HG03196 (cell line): ENCODE data around the gene MYCBP2.
"Not testable (repeated sequence)": the region's sequence is repeated elsewhere in the genome, so short reads cannot be mapped to it uniquely, and the experiment has no call there.

Source experiments
- ATAC-seq: cut with Tn5 transposase; IDR thresholded peaks from one replicate; pipeline ENCODE4 v1.9.1; 2021; ENCODE audit not compliant: unreplicated experiment

The MYCBP2 gene

DNA sequence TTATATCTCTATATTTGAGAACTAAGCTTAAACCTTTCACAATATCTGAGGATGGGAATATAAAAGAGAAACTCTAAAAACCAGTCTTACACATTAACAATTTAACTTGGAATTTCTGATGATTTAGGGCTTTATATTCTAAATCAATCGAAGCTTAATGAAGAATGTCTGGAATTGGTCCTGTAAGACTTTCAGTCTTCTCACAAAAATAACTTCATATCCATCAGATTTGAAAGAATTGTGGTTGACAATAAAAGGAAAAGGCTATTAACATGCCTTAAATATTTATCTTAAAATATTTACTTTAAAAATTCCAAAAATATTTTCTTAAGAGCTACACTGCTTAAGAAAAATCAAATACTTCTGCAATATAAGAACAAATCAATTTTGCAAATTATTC is 27.3 kb downstream of the MYCBP2 start:
- no peak for ATAC-seq

DNA sequence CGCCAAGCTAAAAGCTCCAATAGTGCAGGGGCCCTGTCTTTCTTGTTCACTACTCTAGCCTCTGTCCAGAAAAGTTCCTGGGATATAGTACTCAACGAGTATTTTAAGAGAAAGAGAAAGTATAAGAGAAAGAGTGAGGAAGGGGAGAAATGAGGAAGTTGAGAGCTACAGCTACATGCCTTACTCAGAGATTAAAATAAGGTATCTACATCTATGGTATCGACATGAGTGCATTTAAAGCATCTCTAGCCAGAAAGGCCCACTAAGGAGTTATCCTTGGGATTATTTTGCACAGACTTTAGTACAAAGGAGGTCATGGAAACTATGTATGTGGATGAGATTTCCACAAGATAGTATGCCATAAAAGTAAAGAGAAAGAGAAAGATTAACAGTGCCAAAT is 28.5 kb downstream of the MYCBP2 start:
- peak; percentile 60 for ATAC-seq

DNA sequence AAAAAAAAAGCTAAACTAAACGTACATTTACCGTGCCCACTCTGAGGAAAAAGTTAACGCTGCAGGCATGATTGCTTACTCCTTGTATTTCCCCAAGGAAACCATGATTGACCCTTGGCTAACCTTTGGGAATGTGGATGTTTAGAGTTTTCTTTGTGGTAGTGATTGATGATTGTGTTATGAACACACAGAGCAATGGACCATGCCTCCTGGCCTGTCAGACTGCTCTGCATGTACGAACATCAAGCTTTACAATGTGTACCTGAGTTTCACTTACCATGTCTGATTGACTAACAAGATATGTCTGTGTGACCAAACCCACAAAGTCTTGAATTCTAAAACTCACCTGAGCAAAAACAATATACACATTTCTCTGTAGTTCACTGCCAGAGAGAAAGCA is 35.1 kb downstream of the MYCBP2 start:
- no peak for ATAC-seq

DNA sequence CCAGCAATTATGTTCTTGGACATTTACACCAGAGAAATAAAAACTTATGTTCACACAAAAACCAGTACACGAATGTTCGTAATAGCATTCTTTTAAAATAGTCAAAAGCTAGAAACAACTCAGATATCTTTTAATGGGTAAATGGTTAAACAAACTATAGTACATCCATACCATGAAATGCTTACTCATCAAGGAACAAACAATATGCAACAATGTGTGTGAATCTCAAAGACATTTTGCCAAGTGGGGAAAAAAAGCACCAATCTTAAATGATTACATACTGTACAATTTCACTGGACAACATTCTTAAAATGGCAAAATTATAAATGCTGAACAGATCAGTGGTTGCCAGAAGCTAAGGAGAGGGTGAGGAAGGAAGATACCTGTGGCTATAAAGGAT is 36.6 kb downstream of the MYCBP2 start:
- no peak for ATAC-seq

DNA sequence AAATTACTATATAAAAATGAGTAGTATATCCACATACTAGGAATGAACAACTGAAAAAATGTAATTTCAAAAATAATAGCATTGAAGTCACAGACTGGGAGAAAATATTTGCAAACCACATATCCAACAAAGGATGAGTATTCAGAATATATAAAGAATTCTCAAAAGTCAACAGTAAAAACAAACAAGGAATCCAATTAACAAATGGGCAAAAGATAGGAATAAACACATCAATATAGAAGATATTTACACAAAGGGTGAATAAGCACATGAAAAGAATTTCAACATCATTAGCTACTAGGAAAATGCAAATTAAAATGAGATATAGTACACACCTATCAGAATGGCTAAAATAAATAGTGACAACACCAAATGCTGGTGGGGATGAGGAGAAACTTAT is 37.0 kb downstream of the MYCBP2 start:
- no peak for ATAC-seq

DNA sequence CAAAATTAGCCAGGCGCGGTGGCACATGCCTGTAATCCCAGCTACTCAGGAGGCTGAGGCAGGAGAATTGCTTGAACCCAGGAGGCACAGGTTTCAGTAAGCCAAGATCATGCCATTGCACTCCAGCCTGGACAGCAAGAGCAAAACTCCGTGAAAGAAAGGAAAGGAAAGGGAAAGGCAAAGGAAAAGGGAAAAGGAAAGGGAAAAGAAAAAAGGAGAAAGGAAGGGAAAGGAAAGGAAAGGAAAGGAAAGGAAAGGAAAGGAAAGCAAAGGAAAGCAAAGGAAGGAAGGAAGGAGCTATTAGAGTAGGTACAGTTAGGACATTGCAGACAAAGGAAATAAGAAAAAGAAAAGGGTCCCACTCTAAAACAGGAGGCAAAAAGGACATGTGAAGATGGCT is 41.3 kb downstream of the MYCBP2 start:
- not testable (repeated sequence) for ATAC-seq

DNA sequence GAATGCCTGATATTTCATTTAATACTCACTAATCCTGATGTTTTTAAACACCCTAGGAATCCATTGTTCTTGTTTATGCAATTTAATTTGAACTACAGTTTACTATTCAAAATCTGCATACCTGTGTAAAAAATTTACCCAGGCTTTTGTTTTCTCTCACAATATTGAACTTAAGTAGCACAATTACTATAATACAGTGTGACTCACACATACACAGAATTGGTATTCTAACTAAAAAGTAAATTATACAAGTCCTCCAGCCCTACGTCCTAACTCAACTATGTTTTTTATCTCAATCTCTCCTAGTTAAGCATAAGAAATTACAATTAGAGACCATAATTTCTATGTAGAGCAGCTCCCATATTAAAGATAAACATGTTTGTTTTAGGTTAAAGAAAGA is 41.8 kb downstream of the MYCBP2 start:
- ATAC-seq: no peak

DNA sequence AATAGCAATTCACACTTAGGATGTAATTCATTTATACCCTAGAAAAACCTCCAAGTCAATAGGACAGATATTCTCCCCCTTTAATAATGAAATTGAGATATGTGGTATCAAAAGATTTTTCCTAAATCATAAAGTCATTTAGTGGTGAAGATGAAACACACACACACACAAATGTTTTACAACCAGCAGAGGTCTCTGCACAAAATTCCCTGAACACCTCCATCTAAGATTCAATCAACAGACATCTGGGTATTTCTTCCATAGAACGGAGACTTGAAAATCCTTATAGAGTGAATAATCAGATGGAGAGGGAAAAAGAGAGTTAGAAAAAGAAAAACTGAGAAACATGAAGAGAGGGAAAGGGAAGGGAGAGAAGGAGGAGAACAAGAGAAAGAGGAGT is 52.8 kb downstream of the MYCBP2 start:
- no peak for ATAC-seq

DNA sequence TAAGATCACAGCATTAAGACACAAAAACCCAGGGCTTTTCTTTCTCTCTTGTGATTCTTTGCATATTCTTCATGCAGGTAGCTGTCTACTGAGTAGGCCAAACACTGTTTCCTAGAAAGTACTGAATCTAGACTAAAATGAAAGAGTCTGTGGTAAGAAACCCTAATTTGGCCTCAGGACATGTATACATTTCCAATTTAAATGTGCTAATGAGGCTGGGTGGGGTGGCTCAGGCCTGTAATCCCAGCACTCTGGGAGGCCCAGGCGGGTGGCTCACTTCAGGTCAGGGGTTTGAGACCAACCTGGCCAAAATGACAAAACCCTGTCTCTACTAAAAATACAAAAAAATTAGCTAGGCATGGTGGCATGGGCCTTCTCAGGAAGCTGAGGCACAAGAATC is 57.8 kb downstream of the MYCBP2 start:
- ATAC-seq: no peak

DNA sequence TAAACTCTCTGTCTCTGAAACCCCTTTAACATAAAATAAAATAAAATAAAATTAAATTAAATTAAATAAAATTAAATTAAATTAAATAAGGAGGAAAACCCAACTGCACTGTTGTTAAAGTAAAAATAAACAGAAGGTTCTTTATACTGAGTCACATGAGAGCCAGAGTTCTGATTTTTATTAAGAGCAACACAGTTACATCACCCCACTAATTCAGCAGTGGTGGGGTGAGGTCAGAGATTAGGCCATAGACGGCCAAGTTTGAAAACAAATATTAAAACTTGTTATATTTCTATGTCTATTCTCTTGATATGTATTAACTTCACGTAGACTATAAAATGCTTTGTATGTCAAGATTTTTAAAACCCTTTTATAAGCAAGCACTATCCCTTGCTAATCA is 59.5 kb downstream of the MYCBP2 start:
- ATAC-seq: no peak

DNA sequence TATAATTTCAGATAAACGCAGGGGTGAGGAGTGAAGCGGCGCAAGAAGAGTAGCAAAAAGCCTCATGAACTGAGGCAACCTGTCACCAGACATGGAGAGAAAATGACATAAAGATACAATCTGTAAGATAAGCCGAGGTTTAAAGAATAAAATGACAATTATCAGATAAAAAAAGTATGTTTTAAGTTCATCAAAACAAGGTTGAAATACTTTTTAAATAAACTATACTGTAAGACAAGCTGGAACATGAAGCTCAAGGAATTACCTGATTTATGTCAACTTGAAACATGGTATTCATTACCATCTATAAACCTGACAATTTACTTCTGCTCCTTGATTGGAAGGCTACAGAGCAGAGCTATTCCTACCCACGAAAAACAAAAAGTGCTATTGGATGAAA is 61.6 kb downstream of the MYCBP2 start:
- no peak for ATAC-seq

DNA sequence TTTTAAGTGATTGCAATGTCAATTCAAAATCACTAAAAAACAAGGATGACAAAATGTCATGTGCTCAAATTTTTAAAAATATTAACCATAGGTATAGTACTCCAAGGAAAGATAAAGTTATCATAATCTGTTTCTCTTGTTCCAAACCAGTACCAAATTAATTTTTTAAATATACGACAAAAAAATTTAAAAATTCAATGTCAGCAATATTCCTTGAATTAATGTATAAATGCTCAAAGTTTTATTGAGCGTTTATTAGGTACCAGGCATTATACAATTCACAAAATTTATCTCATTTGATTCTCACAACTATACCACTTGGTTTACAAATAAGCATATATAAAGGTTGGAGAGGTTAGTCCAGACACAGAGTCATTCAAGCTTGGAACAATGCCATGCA is 64.7 kb downstream of the MYCBP2 start:
- ATAC-seq: no peak

DNA sequence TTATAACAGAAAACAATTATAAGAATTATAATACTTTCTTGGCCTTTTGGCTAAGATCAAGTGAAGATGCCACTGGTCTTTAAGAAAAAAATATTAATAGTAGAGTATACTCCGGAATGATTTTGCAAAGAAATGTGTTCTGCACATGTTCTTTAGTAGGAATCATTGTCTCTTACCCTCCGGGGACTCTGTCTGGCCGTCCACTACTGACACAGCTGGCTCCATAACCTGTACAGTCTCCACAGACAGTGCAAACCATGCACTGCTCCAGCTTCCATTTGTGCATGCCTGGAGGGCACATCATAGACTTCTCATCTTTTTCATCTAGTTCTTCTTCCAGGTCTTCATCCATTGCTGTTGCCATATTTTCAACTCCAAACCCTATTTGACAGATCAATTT is 75.9 kb downstream of the MYCBP2 start:
- ATAC-seq: no peak

DNA sequence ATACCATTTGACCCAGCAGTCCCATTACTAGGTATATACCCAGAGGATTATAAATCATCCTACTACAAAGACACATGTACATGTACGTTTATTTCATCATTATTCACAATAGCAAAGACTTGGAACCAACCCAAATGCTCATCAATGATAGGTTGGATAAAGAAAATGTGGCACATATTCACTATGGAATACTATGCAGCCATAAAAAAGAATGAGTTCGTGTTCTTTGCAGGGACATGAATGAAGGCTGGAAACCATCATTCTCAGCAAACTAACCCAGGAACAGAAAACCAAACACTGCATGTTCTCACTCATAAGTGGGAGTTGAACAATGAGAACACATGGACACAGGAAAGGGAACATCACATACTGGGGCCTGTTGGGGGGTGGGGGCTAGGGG is 81.7 kb downstream of the MYCBP2 start:
- ATAC-seq: not testable (repeated sequence)

DNA sequence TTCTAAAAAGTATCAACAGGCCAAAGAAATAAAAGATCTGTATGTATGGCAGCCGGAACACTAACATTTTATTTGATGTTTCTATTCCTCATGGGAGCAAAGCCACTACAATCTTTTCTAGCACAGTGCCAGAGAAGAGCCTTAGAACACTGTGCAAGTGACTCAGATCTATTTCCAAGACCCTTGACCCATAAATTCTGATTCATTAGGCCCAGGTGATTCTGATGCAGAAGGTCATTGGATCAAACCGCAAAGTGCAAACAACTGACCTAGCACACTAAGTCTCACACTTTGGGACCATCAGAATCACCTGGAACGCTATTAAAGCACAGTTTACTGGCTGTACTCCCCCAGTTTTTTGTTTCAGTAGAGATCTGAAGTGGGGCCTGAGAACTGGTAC is 87.6 kb downstream of the MYCBP2 start:
- no peak for ATAC-seq

DNA sequence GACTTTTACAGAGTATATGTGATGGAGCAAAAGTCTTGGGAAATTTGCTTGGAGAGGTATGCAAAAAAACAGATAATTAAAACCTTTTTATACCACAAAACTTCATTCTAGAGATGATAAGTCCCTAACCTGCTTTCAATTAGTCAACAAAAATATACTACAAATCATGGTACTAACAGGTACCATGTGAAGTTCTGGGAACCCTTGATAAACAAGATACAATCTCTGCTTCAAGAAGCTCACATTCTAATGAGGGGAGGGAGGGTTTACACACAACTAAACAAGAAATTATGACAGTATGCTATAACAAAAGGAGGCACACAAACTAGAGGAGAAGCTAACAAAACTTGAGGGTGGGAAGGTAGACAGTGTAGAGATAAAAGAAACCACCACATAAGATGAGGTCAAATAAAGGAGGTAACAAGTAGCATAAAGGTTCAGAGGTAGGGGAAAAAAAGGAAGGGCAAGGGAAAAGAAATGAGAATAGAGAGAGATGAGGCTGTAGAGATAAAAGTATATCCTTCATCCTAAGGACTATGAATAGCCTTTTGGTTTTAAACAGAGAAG is 91.4 kb downstream of the MYCBP2 start:
- no peak for ATAC-seq

DNA sequence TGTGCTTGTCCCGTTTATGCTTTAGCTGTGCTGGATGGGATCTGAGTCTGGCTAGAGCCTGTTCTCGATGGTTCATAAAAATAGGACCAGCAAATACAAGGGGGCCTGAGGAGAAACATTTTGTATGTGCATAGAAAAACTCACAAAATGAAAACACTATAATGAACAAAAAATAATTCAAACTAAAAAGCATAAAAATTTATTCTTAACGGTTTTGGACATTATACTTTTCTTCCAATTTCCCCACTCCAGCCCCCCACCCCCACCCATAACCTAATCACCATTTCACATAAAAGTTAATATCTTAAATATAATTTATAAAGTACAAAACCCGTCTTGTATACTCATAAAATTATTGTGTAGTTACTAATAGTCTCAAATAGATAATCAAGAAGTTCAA is 93.7 kb downstream of the MYCBP2 start:
- ATAC-seq: no peak

DNA sequence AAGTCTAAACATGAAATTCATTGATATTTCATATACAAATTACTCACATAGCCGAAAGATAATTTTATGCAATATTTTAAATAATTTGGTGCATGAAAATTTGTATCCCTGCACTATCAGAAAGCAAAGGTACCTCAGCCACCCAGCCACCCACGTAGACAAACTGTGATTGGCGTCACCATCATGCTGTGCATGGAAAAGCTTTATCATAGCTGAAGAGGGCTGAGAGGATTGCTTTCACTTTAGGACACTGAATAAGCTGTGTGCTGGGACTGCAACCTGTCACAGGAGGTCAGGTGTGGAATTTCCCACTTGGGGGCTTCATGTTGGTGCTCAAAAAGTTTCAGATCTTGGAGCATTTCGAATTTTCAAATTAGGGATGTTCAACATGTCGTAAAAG is 96.3 kb downstream of the MYCBP2 start:
- no peak for ATAC-seq

DNA sequence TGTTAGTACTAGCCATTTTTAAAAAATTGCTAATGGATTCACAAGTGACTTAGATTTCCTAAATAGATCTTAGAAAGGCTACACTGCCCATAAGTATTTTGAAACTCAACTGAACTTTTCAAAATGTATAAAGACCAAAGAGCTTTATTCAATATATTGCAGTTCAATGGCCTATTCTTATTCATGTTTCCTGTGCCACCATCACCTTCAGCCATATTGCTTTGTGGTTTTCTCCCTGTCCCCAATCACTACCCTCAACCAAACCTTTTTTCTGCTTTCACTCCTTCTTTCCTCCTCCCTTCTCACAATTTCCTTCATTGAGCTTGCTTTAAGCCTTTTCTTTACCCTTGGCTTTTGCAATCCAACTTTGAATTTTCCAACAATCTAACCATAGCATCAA is 100.9 kb downstream of the MYCBP2 start:
- ATAC-seq: no peak

DNA sequence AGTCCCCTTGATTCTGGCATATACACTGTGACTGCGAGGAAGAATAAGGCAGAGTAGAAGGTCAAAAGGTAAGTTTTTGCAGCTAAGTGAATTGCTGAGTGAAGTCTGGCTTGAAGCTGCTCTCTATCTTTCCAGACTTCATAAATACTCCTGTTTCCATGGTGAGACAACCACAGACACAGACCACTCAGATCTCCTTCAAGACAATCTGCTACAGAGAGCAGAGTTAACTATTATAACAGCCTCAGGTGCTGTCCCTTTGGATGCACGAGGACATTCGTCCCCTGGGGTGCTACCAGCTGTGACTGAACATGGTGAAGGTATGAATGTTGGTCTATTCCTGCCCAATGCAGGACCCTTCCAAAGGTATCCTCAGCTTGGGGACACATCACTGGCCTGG is 104.0 kb downstream of the MYCBP2 start:
- ATAC-seq: no peak

DNA sequence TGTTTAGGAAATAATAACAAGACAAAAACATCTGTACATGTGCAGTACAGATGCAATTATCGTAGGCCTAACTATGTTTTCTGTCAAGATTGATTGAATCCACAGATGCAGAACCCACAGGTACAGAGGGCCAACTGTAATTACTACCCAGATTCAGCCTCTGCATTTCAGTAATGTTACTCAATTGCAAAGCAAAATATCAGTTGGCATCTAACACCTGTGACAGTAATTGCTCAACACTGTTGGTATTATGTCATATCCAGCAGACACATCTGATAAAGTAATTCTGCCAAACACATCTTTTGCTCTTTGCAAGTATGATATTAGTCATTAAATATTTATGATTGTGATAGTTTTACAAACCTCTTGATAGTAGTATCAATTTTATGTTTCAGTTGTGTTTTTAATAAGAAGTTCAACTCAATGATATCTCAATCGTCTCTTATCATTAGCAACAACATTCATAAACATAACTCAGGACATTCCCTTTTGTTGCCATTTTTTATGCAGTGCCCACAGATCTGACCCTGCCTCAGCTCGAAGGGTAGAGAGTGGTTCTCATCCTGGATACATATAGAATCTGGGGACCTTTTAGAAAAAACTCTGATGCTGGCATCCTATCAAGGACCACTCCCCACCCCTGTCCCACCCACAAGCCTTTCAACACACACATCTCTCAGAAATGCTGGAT is 104.7 kb downstream of the MYCBP2 start:
- no peak for ATAC-seq

DNA sequence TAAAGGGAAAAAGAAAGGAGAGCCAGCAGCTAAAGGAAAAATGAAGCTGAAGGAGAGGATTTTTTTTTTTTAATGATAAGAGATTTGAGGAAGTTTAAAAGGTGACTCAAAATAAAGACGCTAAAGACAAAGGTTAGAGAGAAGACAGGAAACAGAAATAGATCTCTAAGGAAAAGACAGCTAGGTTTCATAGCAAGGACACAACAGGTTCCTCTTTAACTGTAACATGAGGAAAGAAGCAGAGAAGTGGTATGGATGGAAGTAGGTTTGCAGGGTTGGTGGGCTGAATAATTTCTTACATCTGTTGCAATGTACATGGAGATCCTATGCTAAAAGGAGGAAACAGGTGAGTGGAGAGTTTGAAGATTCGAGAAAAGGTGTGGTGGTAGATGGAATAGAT is 107.5 kb downstream of the MYCBP2 start:
- no peak for ATAC-seq

DNA sequence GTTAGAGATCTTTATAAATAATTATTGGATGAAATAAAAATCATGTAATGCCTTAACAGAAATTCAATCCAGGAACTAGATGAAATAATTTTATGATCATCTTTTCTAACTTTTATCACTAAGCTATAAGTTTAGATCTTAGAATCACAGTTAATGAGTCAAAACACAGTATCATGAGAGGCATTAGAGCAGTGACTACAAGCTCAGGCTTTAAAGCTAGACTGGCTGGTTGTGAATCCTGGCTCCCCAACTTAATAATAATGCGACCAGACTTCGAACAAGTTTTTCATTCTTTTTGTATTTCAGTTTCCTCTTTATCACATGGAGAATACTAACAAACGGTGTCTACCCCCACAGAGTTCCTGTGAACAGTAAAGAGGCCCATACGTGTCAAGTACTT is 108.6 kb downstream of the MYCBP2 start:
- ATAC-seq: no peak
